SK-N-SH (cell line): ENCODE data around the gene MAST2. TPM values are rescaled to one million over a fixed set of nuclear protein-coding genes. Genes with fewer than 3 reads are reported as not detected.

Experiments
- CTCF ChIA-PET: fragments of 300-600, 350-600 bp; formaldehyde crosslinking; extraction: SDS; loops from one replicate; lab custom pipeline; 2021; lab: Yijun Ruan, JAX
- POLR2A ChIA-PET: fragments of 350-600 bp; sonication (Branson Sonifier 250); formaldehyde crosslinking; extraction: SDS; loops from one replicate; lab custom pipeline; 2020; ENCODE audit warnings: antibody characterized with exemption, inconsistent platforms; lab: Yijun Ruan, JAX
- DNase-seq: peaks from one replicate; pipeline ENCODE4 v3.0.0; 2012
- H2AFZ ChIP-seq: fragments of 200-600 bp; sonication (generic); 2 replicates; pipeline ENCODE4 v1.8.1; 2016; ENCODE audit warnings: antibody characterized with exemption, mild to moderate bottlenecking, low read depth
- H3F3A ChIP-seq: fragments of 200-600 bp; sonication (generic); replicated peaks from 2 replicates; pipeline ENCODE3; 2016; ENCODE audit warnings: antibody characterized with exemption, mild to moderate bottlenecking; ENCODE audit not compliant: insufficient read depth
- H3K27ac ChIP-seq, 2 experiments: fragments of 200-500 bp in 1 of 2; fragments of 200-600 bp in 1 of 2; sonication (Bioruptor generic) in 1 of 2; sonication (generic), shearing (Covaris generic) in 1 of 2; 2 replicates each; pipeline versions ENCODE4 v1.5.1 to v1.6.1; 2014 to 2016; ENCODE audit warnings: low read depth in 2 of 2, inconsistent platforms in 1 of 2, low read length in 1 of 2, mild to moderate bottlenecking in 1 of 2, mixed read lengths in 1 of 2
- H3K27me3 ChIP-seq: fragments of 200-600 bp; sonication (generic), shearing (Covaris generic); 2 replicates; pipeline ENCODE4 v1.6.1; 2016; ENCODE audit warnings: mixed run types; ENCODE audit not compliant: insufficient read depth
- H3K36me3 ChIP-seq, 2 experiments: fragments of 200-500 bp in 1 of 2; fragments of 200-600 bp in 1 of 2; sonication (Bioruptor generic) in 1 of 2; sonication (generic) in 1 of 2; replicated peaks in 1 of 2; 2 replicates each; pipeline versions ENCODE3 to v1.5.1; 2014 to 2016; ENCODE audit warnings: low read length in 1 of 2, mild to moderate bottlenecking in 1 of 2; ENCODE audit not compliant: insufficient read depth in 2 of 2, control insufficient read depth in 1 of 2
- H3K4me1 ChIP-seq, 2 experiments: fragments of 200-500 bp in 1 of 2; fragments of 200-600 bp in 1 of 2; sonication (Bioruptor generic) in 1 of 2; sonication (generic), shearing (Covaris generic) in 1 of 2; 2 replicates each; pipeline versions ENCODE4 v1.5.1 to v1.6.1; 2014 to 2016; ENCODE audit warnings: low read depth in 1 of 2, low read length in 1 of 2, mixed run types in 1 of 2; ENCODE audit not compliant: insufficient read depth in 2 of 2, control insufficient read depth in 1 of 2
- H3K4me2 ChIP-seq: fragments of 200-600 bp; sonication (generic), shearing (Covaris generic); 2 replicates; pipeline ENCODE4 v1.6.1; 2017; ENCODE audit warnings: mixed run types
- H3K4me3 ChIP-seq, 2 experiments: fragments of 200-500 bp in 1 of 2; fragments of 200-600 bp in 1 of 2; sonication (Bioruptor generic) in 1 of 2; sonication (generic), shearing (Covaris generic) in 1 of 2; 2 replicates each; pipeline versions ENCODE4 v1.5.1 to v1.8.1; 2014 to 2016; ENCODE audit warnings: low read depth in 2 of 2, inconsistent platforms in 1 of 2, low read length in 1 of 2, mild to moderate bottlenecking in 1 of 2, mixed read lengths in 1 of 2, moderate library complexity in 1 of 2
- H3K79me2 ChIP-seq: fragments of 200-600 bp; sonication (generic); 2 replicates; pipeline ENCODE4 v1.8.1; 2017; ENCODE audit warnings: mild to moderate bottlenecking; ENCODE audit not compliant: insufficient read depth
- H3K9ac ChIP-seq: fragments of 200-600 bp; sonication (generic); 2 replicates; pipeline ENCODE4 v1.6.1; 2017; ENCODE audit warnings: mixed run types
- H3K9me2 ChIP-seq: fragments of 200-600 bp; sonication (generic); 2 replicates; pipeline ENCODE4 v1.6.1; 2017; ENCODE audit warnings: mixed run types
- H3K9me3 ChIP-seq: fragments of 200-600 bp; sonication (generic); 2 replicates; pipeline ENCODE4 v1.6.1; 2017; ENCODE audit warnings: mixed run types, mild to moderate bottlenecking, moderate library complexity
- H4K20me1 ChIP-seq: fragments of 200-600 bp; sonication (generic); 2 replicates; pipeline ENCODE4 v1.6.1; 2017; ENCODE audit warnings: mild to moderate bottlenecking, mixed run types; ENCODE audit not compliant: insufficient read depth
- FOSL2 ChIP-seq: IDR thresholded peaks from 2 replicates; pipeline ENCODE4 v1.4.0; 2012; ENCODE audit warnings: low read depth, mild to moderate bottlenecking, moderate library complexity, borderline replicate concordance
- IRF3 ChIP-seq: fragments of 150-350 bp; IDR thresholded peaks from 2 replicates; pipeline ENCODE4 v1.6.1; 2016; ENCODE audit warnings: mild to moderate bottlenecking, low read depth, low read length
- MAX ChIP-seq: IDR thresholded peaks from 2 replicates; pipeline ENCODE4 v1.4.0; 2012; ENCODE audit warnings: low read depth
- REST ChIP-seq: IDR thresholded peaks from 2 replicates; pipeline ENCODE4 v1.6.1; 2012; ENCODE audit warnings: mild to moderate bottlenecking, low read depth, low read length, moderate library complexity
- RFX5 ChIP-seq: IDR thresholded peaks from 2 replicates; pipeline ENCODE4 v1.6.1; 2012; ENCODE audit warnings: mild to moderate bottlenecking, improper control_type of control experiment, low read length
- RXRA ChIP-seq: IDR thresholded peaks from 2 replicates; pipeline ENCODE4 v1.4.0; 2012; ENCODE audit warnings: low read depth, mild to moderate bottlenecking, borderline replicate concordance
- YY1 ChIP-seq: IDR thresholded peaks from 2 replicates; pipeline ENCODE4 v1.4.0; 2012; ENCODE audit warnings: low read depth, mild to moderate bottlenecking
- WGBS: methylation state at CpG from one replicate; pipeline ENCODE4 v1.1.6; 2017; ENCODE audit warnings: low lambda C conversion rate; 5-methylcytosine and 5-hydroxymethylcytosine counted together
- polyA plus RNA-seq, 3 experiments: library from polyadenylated mRNA; depleted of rRNA; stranded (reverse); fragments of >200 nt; gene quantifications; 2 replicates each; pipeline ENCODE4 v1.2.3, GENCODE V29; 2012

MAST2 gene
- polyA plus RNA-seq, 1 of the 3 experiments (the other 2 are of a cell fraction): 53.4 TPM

- POLR2A ChIA-PET: no interaction called here
- H3K4me2 ChIP-seq: no peak overlapping the region
- CTCF ChIA-PET: no interaction called here
Measured at GRCh38 chr1:45762291-45762690, 41.1 kb upstream of the MAST2 start.

More at GRCh38 chr1:45762291-45762690, 41.1 kb upstream of the MAST2 start:
- Histone ChIP-seq H2AFZ (no peak overlapping the region), H3K4me3 (no peak overlapping the region), H3K36me3 (no peaks in the 10 kb centered on the region), H3K27me3 (no peaks in the 10 kb centered on the region), H3K27ac (no peak overlapping the region), H3K9ac (no peak overlapping the region), H3K9me2 (no peaks in the 10 kb centered on the region), H3K4me1 (peaks cover 0 to 2% of the 10 kb centered on the region in 2 experiments; a peak in 2 of 4 replicates), H3F3A (no peaks in the 10 kb centered on the region), H3K9me3 (no peaks in the 10 kb centered on the region), H4K20me1 (no peaks in the 10 kb centered on the region), H3K79me2 (no peaks in the 10 kb centered on the region)
- DNase-seq: no peak
- WGBS: 45% methylated on average over 3 of the region's 3 CpGs
- TF ChIP-seq RXRA (no peak), RFX5 (no peak), REST (no peak), YY1 (no peak), FOSL2 (no peak), MAX (no peak), IRF3 (no peak)
